ENCODE data around the gene KCNIP3.

Gene KCNIP3

DNA sequence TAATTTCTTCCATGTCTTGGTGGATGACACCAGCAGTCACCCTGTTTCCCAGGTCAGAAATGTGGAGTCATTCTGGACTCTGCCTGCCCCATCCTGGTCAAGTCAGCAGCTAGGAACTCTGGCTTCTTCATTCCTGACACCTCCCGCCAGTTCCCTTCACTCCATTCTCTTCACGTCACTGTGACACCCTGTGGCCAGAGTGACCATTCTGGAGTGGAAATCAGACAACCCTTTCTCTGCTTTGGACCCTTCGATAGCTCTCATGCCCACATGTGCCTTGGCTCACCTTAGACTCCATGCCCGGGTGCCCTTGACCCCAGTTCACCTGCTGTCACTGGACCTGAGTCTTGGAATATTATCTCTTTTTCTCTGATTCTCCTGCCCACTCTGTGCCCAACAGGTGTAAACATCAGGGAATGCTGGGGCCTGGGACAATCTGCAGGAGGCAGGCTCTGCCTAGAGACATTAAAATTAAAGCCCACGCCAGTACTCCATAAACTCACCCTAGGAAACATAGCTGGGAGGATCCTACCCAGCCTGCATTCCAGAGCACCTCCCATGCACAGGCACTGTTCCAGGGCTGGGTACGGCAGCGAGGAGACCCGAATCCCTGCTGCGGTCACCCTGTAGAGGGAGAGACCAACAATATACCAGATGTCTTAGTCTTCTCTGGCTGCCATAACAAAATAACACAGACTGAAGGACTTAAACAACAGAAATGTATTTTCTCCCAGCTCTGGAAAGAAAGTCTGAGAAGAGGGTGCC lies 64.3 kb downstream of the KCNIP3 start:
- no peaks in the 10 kb centered on the region for H3K27me3 ChIP-seq (ENCODE audit: insufficient read depth, low read depth)
- H3K4me3 ChIP-seq (IDR thresholded peaks at IDR 0.05; ENCODE audit: insufficient read depth, low read depth, low read length) = no peak overlapping the region
- no peaks in the 10 kb centered on the region for H3K36me3 ChIP-seq (ENCODE audit: insufficient read depth)
- no peaks in the 10 kb centered on the region for H3K4me1 ChIP-seq (ENCODE audit: low read depth, poor library complexity, severe bottlenecking)
- no peaks in the 10 kb centered on the region for H3K79me2 ChIP-seq (ENCODE audit: insufficient read depth, low read depth)
- H3K9ac ChIP-seq = no peak overlapping the region
- H4K20me1 ChIP-seq (ENCODE audit: insufficient read depth) = no peaks in the 10 kb centered on the region
- H3K4me2 ChIP-seq = no peak overlapping the region
- TF ChIP-seq, protein P1, sequence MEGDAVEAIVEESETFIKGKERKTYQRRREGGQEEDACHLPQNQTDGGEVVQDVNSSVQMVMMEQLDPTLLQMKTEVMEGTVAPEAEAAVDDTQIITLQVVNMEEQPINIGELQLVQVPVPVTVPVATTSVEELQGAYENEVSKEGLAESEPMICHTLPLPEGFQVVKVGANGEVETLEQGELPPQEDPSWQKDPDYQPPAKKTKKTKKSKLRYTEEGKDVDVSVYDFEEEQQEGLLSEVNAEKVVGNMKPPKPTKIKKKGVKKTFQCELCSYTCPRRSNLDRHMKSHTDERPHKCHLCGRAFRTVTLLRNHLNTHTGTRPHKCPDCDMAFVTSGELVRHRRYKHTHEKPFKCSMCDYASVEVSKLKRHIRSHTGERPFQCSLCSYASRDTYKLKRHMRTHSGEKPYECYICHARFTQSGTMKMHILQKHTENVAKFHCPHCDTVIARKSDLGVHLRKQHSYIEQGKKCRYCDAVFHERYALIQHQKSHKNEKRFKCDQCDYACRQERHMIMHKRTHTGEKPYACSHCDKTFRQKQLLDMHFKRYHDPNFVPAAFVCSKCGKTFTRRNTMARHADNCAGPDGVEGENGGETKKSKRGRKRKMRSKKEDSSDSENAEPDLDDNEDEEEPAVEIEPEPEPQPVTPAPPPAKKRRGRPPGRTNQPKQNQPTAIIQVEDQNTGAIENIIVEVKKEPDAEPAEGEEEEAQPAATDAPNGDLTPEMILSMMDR (conservative IDR thresholded peaks at IDR 0.05; ENCODE audit: low read depth, low read length) = no peak
- no peak overlapping the region for H2AFZ ChIP-seq (ENCODE audit: low read depth)
- H3K27ac ChIP-seq = no peak overlapping the region

DNA sequence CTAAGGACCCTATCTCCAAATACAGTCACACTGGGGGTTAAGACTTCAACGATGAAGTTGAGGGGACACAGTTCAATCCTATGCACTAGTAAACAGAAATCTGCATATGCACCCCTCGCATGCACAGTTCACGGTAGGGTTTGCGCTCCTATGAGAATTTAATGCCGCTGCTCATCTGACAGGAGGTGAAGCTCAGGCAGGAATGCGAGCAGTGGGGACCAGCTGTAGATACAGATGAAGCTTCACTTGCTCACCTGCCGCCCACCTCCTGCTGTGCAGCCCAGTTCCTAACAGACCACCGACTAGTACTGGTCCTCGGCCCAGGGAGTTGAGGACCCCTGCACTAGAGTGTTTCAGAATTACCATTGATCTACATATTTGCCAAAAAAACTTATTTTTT lies 65.3 kb downstream of the KCNIP3 start:
- Histone ChIP-seq H3K9ac (no peak overlapping the region), H3K4me3 (IDR thresholded peaks at IDR 0.05; ENCODE audit: insufficient read depth, low read depth, low read length) (no peak overlapping the region), H2AFZ (ENCODE audit: low read depth) (no peak overlapping the region), H4K20me1 (ENCODE audit: insufficient read depth) (no peaks in the 10 kb centered on the region), H3K79me2 (ENCODE audit: insufficient read depth, low read depth) (no peaks in the 10 kb centered on the region), H3K36me3 (ENCODE audit: insufficient read depth) (no peaks in the 10 kb centered on the region), H3K4me2 (no peak overlapping the region), H3K27me3 (ENCODE audit: insufficient read depth, low read depth) (no peaks in the 10 kb centered on the region), H3K4me1 (ENCODE audit: low read depth, poor library complexity, severe bottlenecking) (no peaks in the 10 kb centered on the region), H3K27ac (no peak overlapping the region)
- TF ChIP-seq, protein P1 (conservative IDR thresholded peaks at IDR 0.05; ENCODE audit: low read depth, low read length) = no peak

DNA sequence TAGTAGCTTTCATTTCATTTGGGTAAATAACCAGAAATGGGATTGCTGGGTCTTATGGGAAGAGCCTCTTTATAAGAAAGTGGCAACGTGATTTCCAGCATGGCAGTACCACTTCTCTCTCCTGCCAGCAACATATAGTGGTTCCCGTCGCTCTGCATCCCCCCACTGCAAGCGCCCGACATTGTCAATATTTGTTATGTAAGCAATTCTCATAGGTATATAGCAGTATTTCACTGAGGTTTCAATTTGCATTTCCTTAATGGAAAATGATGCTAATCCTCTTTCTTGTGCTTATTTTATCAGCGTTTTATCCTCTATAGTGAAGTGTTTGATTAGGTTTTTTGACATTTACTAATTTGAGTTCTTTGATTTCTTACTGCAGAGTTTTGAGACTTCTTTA lies 69.4 kb downstream of the KCNIP3 start:
- H3K79me2 ChIP-seq (ENCODE audit: insufficient read depth, low read depth) = no peaks in the 10 kb centered on the region
- H2AFZ ChIP-seq (ENCODE audit: low read depth) = no peak overlapping the region
- H3K9ac ChIP-seq = no peak overlapping the region
- no peak overlapping the region for H3K4me3 ChIP-seq (IDR thresholded peaks at IDR 0.05; ENCODE audit: insufficient read depth, low read depth, low read length)
- no peak overlapping the region for H3K4me2 ChIP-seq
- H3K36me3 ChIP-seq (ENCODE audit: insufficient read depth) = no peaks in the 10 kb centered on the region
- H3K27ac ChIP-seq = no peak overlapping the region
- no peaks in the 10 kb centered on the region for H3K4me1 ChIP-seq (ENCODE audit: low read depth, poor library complexity, severe bottlenecking)
- no peaks in the 10 kb centered on the region for H4K20me1 ChIP-seq (ENCODE audit: insufficient read depth)
- TF ChIP-seq, protein P1 (conservative IDR thresholded peaks at IDR 0.05; ENCODE audit: low read depth, low read length) = no peak
- H3K27me3 ChIP-seq (ENCODE audit: insufficient read depth, low read depth) = no peaks in the 10 kb centered on the region

DNA sequence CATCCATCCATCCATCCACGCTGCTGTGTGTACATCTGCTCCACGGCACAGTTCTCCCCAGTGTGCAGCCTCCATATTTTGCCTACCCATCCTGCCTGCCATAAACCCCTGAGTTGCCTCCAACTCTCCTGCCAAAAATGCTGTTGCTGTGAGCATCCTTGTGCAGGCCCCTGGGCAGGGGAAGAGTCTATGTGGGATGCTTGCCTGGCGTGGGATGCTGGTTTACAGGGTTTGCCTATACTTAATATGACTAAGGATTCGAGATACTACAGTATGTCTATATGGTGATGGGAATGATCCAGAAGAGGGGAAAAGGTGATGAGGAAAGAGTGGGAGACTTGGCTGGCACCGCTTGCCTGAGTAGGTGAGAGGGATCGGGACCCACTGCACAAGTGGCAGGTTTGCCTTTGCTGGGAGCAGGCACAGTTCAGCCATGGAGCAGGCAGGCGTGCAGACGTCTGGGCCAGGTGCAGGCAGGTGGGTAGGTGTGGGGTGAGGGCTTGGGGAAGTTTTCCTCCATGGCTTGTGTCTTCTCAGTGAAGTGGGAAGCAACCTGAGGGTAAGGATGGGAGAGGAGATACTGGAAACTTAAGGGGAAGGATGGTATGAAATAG lies 75.2 kb downstream of the KCNIP3 start:
- TF ChIP-seq, protein P1 (conservative IDR thresholded peaks at IDR 0.05; ENCODE audit: low read depth, low read length) = no peak
- H3K27me3 ChIP-seq (ENCODE audit: insufficient read depth, low read depth) = no peaks in the 10 kb centered on the region
- H3K4me2 ChIP-seq = no peak overlapping the region

More for the DNA sequence above, 75.2 kb downstream of the KCNIP3 start:
- Histone ChIP-seq H3K4me1 (ENCODE audit: low read depth, poor library complexity, severe bottlenecking) (no peaks in the 10 kb centered on the region), H3K79me2 (ENCODE audit: insufficient read depth, low read depth) (no peaks in the 10 kb centered on the region), H4K20me1 (ENCODE audit: insufficient read depth) (no peaks in the 10 kb centered on the region), H3K36me3 (ENCODE audit: insufficient read depth) (no peaks in the 10 kb centered on the region), H3K9ac (no peak overlapping the region), H3K27ac (no peak overlapping the region), H3K4me3 (IDR thresholded peaks at IDR 0.05; ENCODE audit: insufficient read depth, low read depth, low read length) (no peak overlapping the region), H2AFZ (ENCODE audit: low read depth) (no peak overlapping the region)
